Tibial artery (tissue), 4 donors: ENCODE data around the gene SPIRE2.

Source experiments
- DNase-seq, 2 donors: peaks; one replicate each; pipeline ENCODE4 v3.0.0-alpha.2; 2019
- H3K27ac ChIP-seq, 2 donors: fragments of 200-600 bp; sonication (generic) in 1 of 2; 1 replicate in 1 of 2; 2 replicates in 1 of 2; pipeline ENCODE4 v1.5.1; 2018 to 2019; ENCODE audit warnings: mild to moderate bottlenecking in 1 of 2
- H3K27me3 ChIP-seq, 2 donors: fragments of 200-600 bp; sonication (generic) in 1 of 2; one replicate each; pipeline versions ENCODE4 v1.5.1 to v1.6.0; 2016 to 2019
- H3K36me3 ChIP-seq, 3 donors: fragments of 200-600 bp; sonication (generic) in 2 of 3; one replicate each; pipeline ENCODE4 v1.5.1; 2016 to 2019; ENCODE audit warnings: mild to moderate bottlenecking in 2 of 3
- H3K4me1 ChIP-seq, 4 donors: fragments of 200-600 bp; sonication (generic) in 2 of 4; 1 replicate in 3 of 4; 2 replicates in 1 of 4; pipeline ENCODE4 v1.5.1; 2016 to 2019
- H3K4me3 ChIP-seq, 2 donors: fragments of 200-600 bp; sonication (generic) in 1 of 2; 1 replicate in 1 of 2; 2 replicates in 1 of 2; pipeline ENCODE4 v1.5.1; 2018 to 2019; ENCODE audit warnings: mild to moderate bottlenecking in 2 of 2
- H3K9me3 ChIP-seq, 3 donors: fragments of 200-600 bp; sonication (generic) in 1 of 3; one replicate each; pipeline ENCODE4 v1.5.1; 2016 to 2019
- CTCF ChIP-seq, 2 experiments: fragments of 200-600 bp in 1 of 2; fragments of 450-650 bp in 1 of 2; IDR thresholded peaks; one replicate each; pipeline ENCODE4 v1.5.1; 2017 to 2019; ENCODE audit warnings: antibody characterized with exemption in 2 of 2, mild to moderate bottlenecking in 1 of 2, moderate library complexity in 1 of 2
- intact Hi-C: fragments of 100-400 bp; cut with DNase I; formaldehyde crosslinking; loops from one replicate; pipeline ENCODE4 v1.15.0; 2023; ENCODE audit warnings: low total_unique reads

SPIRE2 gene

GRCh38 chr16:89917773-89918452 lies 89.6 kb downstream of the SPIRE2 start:
- peaks cover 0 to 7% (median 0%) of the 10 kb centered on the region in 3 donors for H3K36me3 ChIP-seq
- intact Hi-C loops = no loop called here
- no peak overlapping the region for H3K27ac ChIP-seq
- no peak for TF ChIP-seq CTCF (IDR thresholded peaks at IDR 0.05)
- H3K4me3 ChIP-seq = peak overlapping the region; percentile 23 to 38
- DNase-seq = peak in 1 of 2 donors; percentile 80
- H3K4me1 ChIP-seq = peaks cover 0 to 40% (median 34%) of the 10 kb centered on the region in 4 donors
- no peaks in the 10 kb centered on the region for H3K9me3 ChIP-seq
- H3K27me3 ChIP-seq = peaks cover 0 to 45% of the 10 kb centered on the region in 2 donors

- intact Hi-C loops = no loop called here
- H3K36me3 ChIP-seq = no peaks in the 10 kb centered on the region
- DNase-seq = no peak
- no peak for TF ChIP-seq CTCF (IDR thresholded peaks at IDR 0.05)
- H3K27ac ChIP-seq = no peak within 1 kb of the TSS
- no peaks in the 10 kb centered on the region for H3K9me3 ChIP-seq
- H3K27me3 ChIP-seq = peaks cover 0 to 53% of the 10 kb centered on the region in 2 donors
- H3K4me1 ChIP-seq = peaks cover 0 to 48% (median 40%) of the 10 kb centered on the region in 4 donors
- H3K4me3 ChIP-seq = peak within 1 kb of the TSS; percentile 23 to 38
Measured at GRCh38 chr16:89918453-89919347, 90.4 kb downstream of the SPIRE2 start, which contains the start of gene MC1R. Gene MC1R, plus strand, starts transcription at chr16:89918862. Its CDS starts 397 bp downstream, at chr16:89919259.

GRCh38 chr16:89919535-89920406 lies 91.5 kb downstream of the SPIRE2 start:
- Histone ChIP-seq H3K9me3 (no peaks in the 10 kb centered on the region), H3K4me3 (no peak overlapping the region), H3K4me1 (peaks cover 0 to 52% (median 46%) of the 10 kb centered on the region in 4 donors), H3K27ac (no peak overlapping the region), H3K27me3 (peaks cover 0 to 64% of the 10 kb centered on the region in 2 donors), H3K36me3 (no peaks in the 10 kb centered on the region)
- intact Hi-C loops = no loop called here
- DNase-seq = no peak
- no peak for TF ChIP-seq CTCF (IDR thresholded peaks at IDR 0.05)

- TF ChIP-seq CTCF (IDR thresholded peaks at IDR 0.05) = no peak
- no peaks in the 10 kb centered on the region for H3K36me3 ChIP-seq
- DNase-seq = no peak
- no peaks in the 10 kb centered on the region for H3K9me3 ChIP-seq
- H3K4me3 ChIP-seq = no peak overlapping the region
- no peak overlapping the region for H3K27ac ChIP-seq
- H3K27me3 ChIP-seq = peaks cover 0 to 72% of the 10 kb centered on the region in 2 donors
- peaks cover 0 to 56% (median 50%) of the 10 kb centered on the region in 4 donors for H3K4me1 ChIP-seq
- intact Hi-C loops = no loop called here
Measured at GRCh38 chr16:89920723-89921122, 92.4 kb downstream of the SPIRE2 start.
